ENCODE results near the gene BRWD1. TPM values are rescaled to one million over a fixed set of nuclear protein-coding genes. Genes with fewer than 3 reads are reported as not detected.

The BRWD1 gene
- total RNA-seq, 2 experiments from 2014 or later = 19.1 to 24.5 TPM

GRCh38 chr21:39327727-39328126 lies 14.3 kb upstream of the BRWD1 start:
- POLR2A ChIA-PET = no interaction called here
- Mint-ChIP-seq H3K4me1 (no peaks in the 10 kb centered on the region), H3K27ac (no peak overlapping the region), H3K9me3 (ENCODE audit: low read depth) (no peaks in the 10 kb centered on the region), H3K4me3 (no peak overlapping the region), H3K27me3 (peaks cover 2% of the 10 kb centered on the region), H3K36me3 (ENCODE audit: low read depth) (no peaks in the 10 kb centered on the region)
- intact Hi-C loops (cut with DNase I, micrococcal nuclease) = no loop called here
- CTCF ChIA-PET = no interaction called here
- ATAC-seq = no peak
- no peak for DNase-seq

GRCh38 chr21:39326607-39327307 lies 13.3 kb upstream of the BRWD1 start:
- ChIA-PET CTCF (interaction anchor here (1.2 kb wide), 1 partner anchor 29 kb away, joined by 3 read pairs; no protein-coding TSS in a partner anchor), POLR2A (interaction anchor here (0.5 to 0.7 kb wide), 3 partner anchors 21 to 49 kb away, joined by 3 to 7 read pairs (median 3); no protein-coding TSS in a partner anchor)
- Mint-ChIP-seq H3K36me3 (ENCODE audit: low read depth) (no peaks in the 10 kb centered on the region), H3K9me3 (ENCODE audit: low read depth) (no peaks in the 10 kb centered on the region), H3K4me3 (no peak overlapping the region), H3K4me1 (no peaks in the 10 kb centered on the region), H3K27me3 (peaks cover 2% of the 10 kb centered on the region), H3K27ac (no peak overlapping the region)
- ATAC-seq = no peak
- DNase-seq = no peak
- intact Hi-C loops (cut with DNase I, micrococcal nuclease) = no loop called here

- DNase-seq (no peak), ATAC-seq (no peak)
- no peaks in the 10 kb centered on the region for H3K9me3 Mint-ChIP-seq (ENCODE audit: low read depth)
- peaks cover 2% of the 10 kb centered on the region for H3K27me3 Mint-ChIP-seq
- intact Hi-C loops (cut with DNase I, micrococcal nuclease) = no loop called here
- no peaks in the 10 kb centered on the region for H3K36me3 Mint-ChIP-seq (ENCODE audit: low read depth)
- no peak overlapping the region for H3K4me3 Mint-ChIP-seq
- CTCF ChIA-PET = no interaction called here
- no peaks in the 10 kb centered on the region for H3K4me1 Mint-ChIP-seq
- H3K27ac Mint-ChIP-seq = no peak overlapping the region
- POLR2A ChIA-PET = no interaction called here
Observed at GRCh38 chr21:39325458-39325857, 12.0 kb upstream of the BRWD1 start.

GRCh38 chr21:39321424-39321823 lies 8.0 kb upstream of the BRWD1 start:
- Mint-ChIP-seq H3K36me3 (ENCODE audit: low read depth) (no peaks in the 10 kb centered on the region), H3K27ac (no peak overlapping the region), H3K9me3 (ENCODE audit: low read depth) (no peaks in the 10 kb centered on the region), H3K4me3 (no peak overlapping the region), H3K27me3 (peaks cover 2% of the 10 kb centered on the region), H3K4me1 (peaks cover under 1% of the 10 kb centered on the region)
- ATAC-seq = no peak
- intact Hi-C loops (cut with DNase I, micrococcal nuclease) = no loop called here
- ChIA-PET CTCF (no interaction called here), POLR2A (no interaction called here)
- DNase-seq = no peak

- CTCF ChIA-PET = interaction anchor here (0.6 kb wide), 1 partner anchor 137 kb away, joined by 4 read pairs; the partner anchor contains the start of gene PSMG1
- Mint-ChIP-seq H3K27ac (no peak overlapping the region), H3K4me1 (peaks cover 10% of the 10 kb centered on the region), H3K9me3 (ENCODE audit: low read depth) (no peaks in the 10 kb centered on the region), H3K36me3 (ENCODE audit: low read depth) (no peaks in the 10 kb centered on the region), H3K4me3 (no peak overlapping the region), H3K27me3 (no peaks in the 10 kb centered on the region)
- POLR2A ChIA-PET = interaction anchor here (0.6 kb wide), 1 partner anchor 506 kb away, joined by 4 read pairs; no protein-coding TSS in a partner anchor
- intact Hi-C loops (cut with DNase I, micrococcal nuclease) = no loop called here
- ATAC-seq (no peak), DNase-seq (no peak)
Observed at GRCh38 chr21:39319814-39320332, 6.4 kb upstream of the BRWD1 start.

GRCh38 chr21:39319251-39319756 lies 5.9 kb upstream of the BRWD1 start:
- Mint-ChIP-seq H3K4me3 (no peak overlapping the region), H3K27ac (no peak overlapping the region), H3K9me3 (ENCODE audit: low read depth) (no peaks in the 10 kb centered on the region), H3K36me3 (ENCODE audit: low read depth) (no peaks in the 10 kb centered on the region), H3K4me1 (peaks cover 15% of the 10 kb centered on the region), H3K27me3 (no peaks in the 10 kb centered on the region)
- intact Hi-C loops (cut with DNase I, micrococcal nuclease) = no loop called here
- DNase-seq (no peak), ATAC-seq (no peak)
- ChIA-PET POLR2A (no interaction called here), CTCF (no interaction called here)

GRCh38 chr21:39318091-39318959 lies 4.9 kb upstream of the BRWD1 start:
- H3K27ac Mint-ChIP-seq = no peak overlapping the region
- no peaks in the 10 kb centered on the region for H3K27me3 Mint-ChIP-seq
- DNase-seq (no peak), ATAC-seq (no peak)
- ChIA-PET POLR2A (no interaction called here), CTCF (interaction anchor here (0.6 kb wide), 3 partner anchors 22 to 118 kb away, joined by 3 to 4 read pairs (median 3); no protein-coding TSS in a partner anchor)
- intact Hi-C loops (cut with DNase I, micrococcal nuclease) = no loop called here
- H3K4me3 Mint-ChIP-seq = no peak overlapping the region
- no peaks in the 10 kb centered on the region for H3K9me3 Mint-ChIP-seq (ENCODE audit: low read depth)
- peaks cover 2% of the 10 kb centered on the region for H3K36me3 Mint-ChIP-seq (ENCODE audit: low read depth)
- peaks cover 17% of the 10 kb centered on the region for H3K4me1 Mint-ChIP-seq

- no peak for ATAC-seq
- no peaks in the 10 kb centered on the region for H3K27me3 Mint-ChIP-seq
- DNase-seq = no peak
- H3K9me3 Mint-ChIP-seq (ENCODE audit: low read depth) = no peaks in the 10 kb centered on the region
- H3K4me3 Mint-ChIP-seq = no peak overlapping the region
- intact Hi-C loops (cut with DNase I, micrococcal nuclease) = no loop called here
- ChIA-PET CTCF (interaction anchor here (0.6 to 1.0 kb wide), 4 partner anchors 21 to 148 kb away, joined by 3 to 4 read pairs (median 3); no protein-coding TSS in a partner anchor), POLR2A (interaction anchor here (0.5 kb wide), 1 partner anchor 16 kb away, joined by 3 read pairs; no protein-coding TSS in a partner anchor)
- H3K27ac Mint-ChIP-seq = no peak overlapping the region
- peaks cover 17% of the 10 kb centered on the region for H3K4me1 Mint-ChIP-seq
- peaks cover 2% of the 10 kb centered on the region for H3K36me3 Mint-ChIP-seq (ENCODE audit: low read depth)
Observed at GRCh38 chr21:39317134-39318090, 4.0 kb upstream of the BRWD1 start.

GRCh38 chr21:39316729-39317128 lies 3.3 kb upstream of the BRWD1 start:
- ChIA-PET POLR2A (interaction anchor here (0.5 to 0.8 kb wide), 2 partner anchors 32 to 62 kb away, joined by 8 to 9 read pairs; partner anchors contain the start of gene HMGN1), CTCF (interaction anchor here (1.0 kb wide), 1 partner anchor 149 kb away, joined by 3 read pairs; no protein-coding TSS in a partner anchor)
- intact Hi-C loops (cut with DNase I, micrococcal nuclease) = no loop called here
- Mint-ChIP-seq H3K27ac (no peak overlapping the region), H3K4me1 (peaks cover 22% of the 10 kb centered on the region), H3K27me3 (no peaks in the 10 kb centered on the region), H3K9me3 (ENCODE audit: low read depth) (no peaks in the 10 kb centered on the region), H3K4me3 (no peak overlapping the region), H3K36me3 (ENCODE audit: low read depth) (peaks cover 9% of the 10 kb centered on the region)
- no peak for DNase-seq
- ATAC-seq = no peak

GRCh38 chr21:39315603-39316445 lies 2.4 kb upstream of the BRWD1 start:
- Mint-ChIP-seq H3K4me3 (no peak overlapping the region), H3K4me1 (peaks cover 30% of the 10 kb centered on the region), H3K36me3 (ENCODE audit: low read depth) (peaks cover 14% of the 10 kb centered on the region), H3K9me3 (ENCODE audit: low read depth) (no peaks in the 10 kb centered on the region), H3K27me3 (no peaks in the 10 kb centered on the region), H3K27ac (peak overlapping the region; percentile 59)
- DNase-seq = peak; percentile 22
- ChIA-PET CTCF (interaction anchor here (1.0 to 2.0 kb wide), 2 partner anchors 72 to 150 kb away, joined by 3 to 6 read pairs; no protein-coding TSS in a partner anchor), POLR2A (interaction anchor here (0.5 to 1.1 kb wide), 4 partner anchors 33 to 63 kb away, joined by 3 to 9 read pairs (median 6); partner anchors contain the start of gene HMGN1)
- intact Hi-C loops (cut with DNase I, micrococcal nuclease) = loop anchor here in 1 of 2 experiments (2.0 kb wide), 1 partner anchor 73 kb away; no protein-coding TSS in a partner anchor
- ATAC-seq = peak; percentile 50

Measured in activated CD4-positive, alpha-beta T cell treated with anti-CD3 and anti-CD28 coated beads for 36 hours (primary cell).